ENCODE measurements around the gene MTHFSD.

MTHFSD gene

DNA sequence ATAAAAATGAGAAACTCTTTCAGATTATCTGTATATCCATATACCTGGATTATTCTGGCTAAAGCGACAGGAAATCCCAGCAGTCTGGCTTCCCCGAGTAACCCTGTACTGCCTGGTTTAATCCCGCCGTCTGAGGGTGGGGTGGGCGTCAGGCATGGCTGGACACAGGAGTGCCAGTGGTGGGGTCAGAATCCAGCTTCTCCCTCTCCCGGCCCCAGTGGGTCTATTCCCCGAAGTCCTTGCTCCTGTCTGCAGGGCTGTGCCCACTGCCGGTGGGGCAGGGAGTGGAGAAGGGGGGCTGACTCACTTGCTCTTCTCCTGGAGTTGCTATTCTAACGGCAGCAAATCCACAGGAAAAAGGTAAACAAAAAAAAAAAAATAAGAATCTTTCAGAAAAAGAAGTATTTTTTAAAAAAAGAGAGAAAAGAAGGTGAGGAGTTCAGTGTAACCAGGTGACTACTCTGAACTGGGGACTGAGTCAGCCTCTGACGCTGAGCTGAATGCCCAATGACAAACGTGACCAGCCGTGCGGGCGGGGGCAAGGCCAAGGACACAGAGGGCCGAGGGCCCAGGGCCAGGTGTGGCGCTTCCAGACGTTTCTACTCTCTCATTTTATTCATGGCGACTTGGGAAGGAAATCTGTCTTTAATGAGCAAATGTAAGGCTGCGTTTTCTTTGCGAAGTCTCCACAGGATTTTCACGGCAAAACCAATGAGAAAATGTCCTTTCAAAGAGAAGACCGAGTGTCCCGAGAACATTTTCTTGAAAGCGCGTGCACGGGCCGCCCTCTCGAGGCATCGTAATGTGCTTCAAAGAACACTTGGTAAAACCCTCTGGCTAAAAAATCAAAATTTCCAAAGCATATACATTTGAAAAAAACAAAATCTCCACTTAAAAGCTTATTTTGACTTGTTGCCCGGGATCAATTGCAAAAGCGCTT, 24.5 kb downstream of the MTHFSD start:
- DNase-seq (ENCODE audit: low read depth) = no peak

DNA sequence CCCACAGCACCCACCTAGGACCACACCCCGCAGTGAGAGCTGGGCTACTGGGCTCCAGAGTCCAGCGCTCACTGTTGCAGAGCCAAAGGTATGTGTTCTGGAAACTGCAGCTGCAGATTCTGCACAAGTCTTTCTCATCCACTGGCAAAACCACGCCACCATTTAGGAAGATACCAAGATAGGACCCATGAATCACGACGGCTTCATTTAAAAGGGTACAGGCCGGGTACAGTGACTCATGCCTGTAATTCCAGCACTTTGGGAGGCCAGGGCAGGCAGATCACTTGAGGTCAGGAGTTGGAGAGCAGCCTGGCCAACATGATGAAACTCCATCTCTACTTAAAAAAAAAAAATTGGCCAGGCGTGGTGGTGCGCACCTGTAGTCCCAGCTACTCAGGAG, 25.9 kb downstream of the MTHFSD start:
- no peak for DNase-seq (ENCODE audit: low read depth)

DNA sequence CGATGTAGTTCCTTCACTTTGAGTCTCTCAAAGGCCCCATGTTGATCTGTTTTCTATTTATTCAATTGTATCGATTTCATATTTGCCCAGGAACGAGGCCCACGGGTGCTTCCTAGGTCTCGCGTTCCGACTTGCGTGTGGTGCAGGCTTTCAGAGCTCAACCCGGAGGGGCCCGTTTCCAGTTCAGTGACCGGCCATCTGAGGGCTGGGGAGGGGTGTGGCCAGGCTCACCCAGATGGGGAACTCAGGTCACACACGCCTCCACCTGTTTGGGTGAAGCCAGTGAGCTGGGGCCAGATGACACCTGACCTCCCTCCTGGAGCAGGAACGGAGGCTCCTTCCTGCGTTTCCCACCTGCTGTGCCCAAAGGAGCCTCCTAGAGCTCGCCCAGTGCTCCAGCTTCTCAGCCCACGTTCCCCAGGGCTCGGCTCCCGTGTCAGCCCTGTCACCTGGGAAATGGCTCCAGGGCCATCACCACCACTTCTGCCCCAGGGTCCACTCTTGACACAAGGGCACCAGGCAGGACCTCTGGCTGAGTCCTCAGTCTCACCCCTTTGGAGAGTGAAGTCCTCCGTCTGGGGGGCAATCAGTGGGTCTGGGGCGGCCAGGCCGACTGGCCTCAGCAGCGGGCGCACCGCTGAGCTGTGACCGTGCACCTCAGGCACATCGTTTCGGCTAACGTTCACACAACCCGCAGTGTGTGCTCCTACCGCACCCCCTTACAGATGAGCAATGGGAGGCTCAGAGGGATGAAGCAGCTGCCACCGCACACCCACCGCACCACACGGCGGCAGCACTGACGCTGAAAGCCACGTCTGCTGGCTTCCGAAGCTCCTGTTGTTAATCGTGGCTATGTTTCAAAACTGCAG, 26.7 kb downstream of the MTHFSD start:
- DNase-seq (ENCODE audit: low read depth) = no peak

DNA sequence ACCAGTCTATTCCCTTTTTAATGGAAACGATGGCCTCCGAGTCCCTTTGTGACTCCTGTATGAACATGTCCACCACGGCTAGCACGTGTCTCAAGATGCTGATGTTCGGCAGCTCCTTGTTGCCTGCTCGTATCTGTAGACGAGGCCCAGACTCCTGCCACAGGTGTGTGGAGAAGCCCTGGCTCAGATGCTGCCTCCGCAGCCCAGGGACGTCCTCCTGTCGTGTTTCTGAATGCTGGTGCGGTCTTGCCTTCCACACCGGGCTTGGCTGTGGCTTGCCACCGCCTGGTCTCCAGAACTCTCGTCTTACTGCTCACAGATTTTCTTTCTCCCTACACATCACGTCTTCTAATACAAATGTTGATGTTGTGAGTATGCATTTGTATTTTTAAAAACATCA, 27.7 kb downstream of the MTHFSD start:
- DNase-seq (ENCODE audit: low read depth) = no peak

DNA sequence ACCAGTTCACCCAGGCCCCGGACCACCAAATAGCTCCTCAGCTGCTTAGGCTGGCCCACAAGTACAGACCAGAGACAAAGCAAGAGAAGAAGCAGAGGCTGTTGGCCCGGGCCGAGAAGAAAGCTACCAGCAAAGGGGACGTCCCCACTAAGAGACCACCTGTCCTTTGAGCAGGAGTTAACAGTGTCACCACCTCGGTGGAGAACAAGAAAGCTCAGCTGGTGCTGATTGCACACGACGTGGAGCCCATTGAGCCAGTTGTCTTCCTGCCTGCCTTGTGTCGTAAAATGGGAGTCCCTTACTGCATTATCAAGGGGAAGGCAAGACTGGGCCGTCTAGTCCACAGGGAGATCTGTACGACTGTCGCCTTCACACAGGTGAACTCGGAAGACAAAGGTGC, 29.3 kb downstream of the MTHFSD start:
- no peak for DNase-seq (ENCODE audit: low read depth)

DNA sequence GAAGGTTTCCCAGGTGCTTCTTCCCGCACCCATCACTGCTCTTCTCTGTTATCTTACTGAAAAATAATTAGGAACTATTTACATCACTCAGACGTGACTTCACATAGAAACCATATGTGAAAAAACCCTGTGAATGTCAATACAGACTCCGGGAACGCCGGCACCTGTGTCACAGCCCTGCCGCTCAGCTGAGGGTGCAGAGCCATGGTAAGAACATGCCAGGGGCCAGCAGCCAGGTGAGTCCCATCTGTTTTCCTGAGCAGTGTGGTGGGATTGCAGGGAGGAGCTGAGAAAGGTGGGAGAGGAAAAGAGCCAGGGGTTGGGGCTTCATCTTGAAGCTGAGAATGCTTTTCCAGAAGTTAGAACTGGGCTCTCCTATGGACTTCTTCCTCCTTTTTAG, 31.0 kb downstream of the MTHFSD start:
- no peak for DNase-seq (ENCODE audit: low read depth)

DNA sequence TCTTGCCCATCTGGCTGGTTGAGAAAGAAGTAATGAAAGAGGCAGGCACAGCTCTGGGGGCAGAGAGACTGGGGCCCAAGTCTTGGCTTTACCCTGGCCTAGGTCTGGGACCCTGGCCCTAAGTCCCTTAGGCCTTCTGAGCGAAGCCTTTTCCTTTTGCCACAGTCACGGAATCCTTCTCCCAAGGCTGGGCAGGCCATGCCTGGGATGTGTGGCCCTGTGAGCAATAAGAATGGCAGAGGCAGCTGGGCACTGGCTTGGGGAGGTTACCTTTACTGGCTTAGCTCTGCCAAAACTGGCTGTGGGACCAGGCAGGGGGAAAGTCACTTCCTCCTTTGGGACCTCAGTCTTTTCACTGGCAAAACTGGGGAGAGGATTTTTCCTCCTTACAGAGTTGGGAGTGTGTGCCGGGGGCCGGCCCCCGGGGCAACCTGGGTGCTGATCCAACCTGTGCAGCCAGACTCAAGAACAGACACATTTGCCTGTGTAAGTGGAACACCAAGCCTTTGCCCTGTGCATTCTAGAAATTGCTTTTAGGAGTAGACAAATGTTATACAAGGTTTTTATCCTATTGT, 31.8 kb downstream of the MTHFSD start:
- DNase-seq (ENCODE audit: low read depth) = no peak

DNA sequence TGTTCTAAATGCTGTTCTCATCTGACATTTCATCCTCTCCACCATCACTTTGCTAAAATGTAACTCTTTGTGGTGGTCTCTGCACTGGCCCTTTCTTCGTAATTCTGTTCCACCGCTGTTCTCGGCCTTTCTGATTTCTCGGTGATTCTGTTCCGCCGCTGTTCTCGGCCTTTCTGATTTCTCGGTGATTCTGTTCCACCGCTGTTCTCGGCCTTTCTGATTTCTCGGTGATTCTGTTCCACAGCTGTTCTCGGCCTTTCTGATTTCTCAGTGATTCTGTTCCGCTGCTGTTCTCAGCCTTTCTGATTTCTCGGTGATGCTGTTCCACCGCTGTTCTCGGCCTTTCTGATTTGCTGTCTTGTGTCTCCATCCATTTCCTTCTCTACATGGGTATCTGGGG, 32.4 kb downstream of the MTHFSD start:
- no peak for DNase-seq (ENCODE audit: low read depth)

DNA sequence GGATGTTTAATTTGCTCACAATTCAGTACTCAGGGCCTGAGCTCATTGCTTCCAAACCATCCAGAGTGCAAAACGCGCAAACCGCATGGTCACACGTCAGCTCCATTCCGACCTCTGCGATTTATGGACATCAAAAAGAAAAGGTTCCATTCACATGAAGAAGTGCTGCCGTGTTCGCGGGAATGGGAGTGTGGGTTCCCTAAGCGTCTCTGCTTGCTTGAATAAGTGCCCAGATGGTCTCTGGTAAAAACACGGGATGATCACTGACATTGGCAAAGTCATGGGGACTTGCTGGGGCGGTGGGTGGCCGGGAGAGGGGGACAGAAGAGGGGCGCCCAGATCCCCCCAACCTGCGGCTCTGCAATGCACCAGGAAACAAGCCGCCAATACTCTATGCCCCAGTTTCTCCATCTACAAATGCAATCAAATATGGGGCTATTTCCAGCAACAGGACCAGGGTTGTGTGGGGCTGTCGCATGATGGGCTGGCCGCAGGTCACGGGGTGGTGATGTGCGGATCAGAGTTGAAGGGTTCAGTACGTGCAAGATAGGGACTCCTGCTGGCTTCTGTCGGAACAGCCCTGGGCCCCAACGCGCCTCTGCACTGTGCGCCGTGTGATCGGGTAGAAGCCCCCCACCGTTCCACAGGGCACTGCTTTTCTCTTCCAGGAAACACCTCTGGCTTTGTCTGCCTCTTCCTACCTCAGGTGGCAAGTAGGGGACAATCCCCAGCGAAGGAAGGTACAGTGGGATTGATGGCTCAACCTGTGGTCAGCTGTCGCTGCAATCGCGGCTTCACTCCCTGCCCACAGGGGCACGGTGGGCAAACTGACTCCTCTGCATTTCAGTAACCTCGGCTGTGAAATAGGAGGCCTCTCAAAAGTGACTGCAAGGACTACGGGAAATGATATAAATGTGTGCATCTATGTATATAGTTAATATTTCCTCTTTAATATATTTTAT, 33.5 kb downstream of the MTHFSD start:
- DNase-seq (ENCODE audit: low read depth) = no peak

DNA sequence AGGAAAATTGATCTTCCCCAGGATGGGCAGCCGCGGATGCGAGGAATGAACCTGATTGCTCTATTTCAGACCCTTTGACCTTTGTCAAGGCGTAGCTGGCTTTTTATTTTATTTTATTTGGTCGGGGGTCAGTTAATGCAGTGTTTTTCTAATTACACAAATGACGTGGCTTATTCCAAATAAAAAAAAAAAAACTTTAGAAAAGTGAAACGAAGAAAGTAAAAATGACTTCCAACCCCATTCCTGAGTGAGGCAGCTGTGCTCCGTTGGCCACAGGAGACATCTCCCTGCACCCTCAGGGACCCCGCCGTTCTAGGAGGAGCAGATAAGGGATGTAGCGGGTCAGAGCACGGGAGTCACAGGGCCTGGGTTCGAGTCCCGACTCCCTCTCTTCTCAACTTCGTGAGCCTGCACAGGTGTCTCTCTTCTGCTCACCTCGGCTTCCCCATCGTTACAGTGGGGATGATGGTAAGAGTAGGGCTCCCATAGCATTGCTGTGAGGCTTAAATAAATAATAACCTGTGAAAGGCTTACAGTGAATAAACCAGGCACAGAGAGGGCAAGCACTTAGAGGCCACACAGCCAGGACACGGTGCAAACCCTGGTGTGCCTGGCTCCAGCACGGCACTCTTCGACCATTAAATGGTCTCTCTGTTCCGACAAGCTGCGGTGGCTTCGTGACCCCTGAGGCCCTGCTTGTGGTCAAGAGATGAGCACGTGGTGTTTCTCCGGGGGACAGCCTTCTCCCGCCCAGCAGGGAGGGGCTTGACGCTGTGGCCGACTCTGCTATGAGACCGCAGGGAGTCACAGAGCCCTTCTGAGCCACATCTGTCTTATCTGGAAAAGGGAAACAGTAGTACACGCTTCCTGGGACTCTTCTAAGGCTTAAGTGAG, 34.5 kb downstream of the MTHFSD start:
- DNase-seq (ENCODE audit: low read depth) = peak; percentile 25

DNA sequence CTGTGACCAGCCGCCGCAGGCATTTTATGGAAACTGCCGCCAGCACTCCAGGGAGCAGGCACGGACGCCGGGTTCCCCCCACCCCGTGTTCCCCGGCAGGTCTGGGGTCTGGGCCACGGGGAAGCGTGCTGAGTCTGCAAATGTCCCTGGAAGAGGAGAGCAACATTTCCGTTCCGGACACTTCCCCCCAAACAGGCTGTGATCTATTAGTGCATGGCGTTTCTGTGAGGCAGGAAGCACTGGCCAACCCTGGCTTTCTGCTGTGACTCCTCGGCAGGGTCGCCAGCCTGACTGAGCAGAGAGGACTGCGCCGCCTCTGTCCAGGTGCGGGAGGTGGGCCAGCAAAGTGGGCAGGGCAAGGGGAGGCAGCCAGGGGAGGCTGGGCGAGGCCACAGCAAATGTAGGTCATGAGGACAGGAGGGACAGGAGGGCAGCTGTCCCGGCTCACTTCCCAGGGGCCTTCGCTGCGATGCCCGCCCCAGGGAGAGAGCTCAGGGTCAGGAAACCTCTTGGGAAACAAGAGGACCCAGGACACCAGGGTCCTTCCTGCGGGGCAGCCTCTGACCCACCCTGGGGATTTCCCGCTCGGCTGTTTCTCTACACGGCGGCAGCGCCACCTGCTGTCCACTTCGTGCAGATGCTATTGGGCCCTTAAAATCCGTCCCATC, 35.3 kb downstream of the MTHFSD start:
- DNase-seq (ENCODE audit: low read depth) = peak; percentile 34

DNA sequence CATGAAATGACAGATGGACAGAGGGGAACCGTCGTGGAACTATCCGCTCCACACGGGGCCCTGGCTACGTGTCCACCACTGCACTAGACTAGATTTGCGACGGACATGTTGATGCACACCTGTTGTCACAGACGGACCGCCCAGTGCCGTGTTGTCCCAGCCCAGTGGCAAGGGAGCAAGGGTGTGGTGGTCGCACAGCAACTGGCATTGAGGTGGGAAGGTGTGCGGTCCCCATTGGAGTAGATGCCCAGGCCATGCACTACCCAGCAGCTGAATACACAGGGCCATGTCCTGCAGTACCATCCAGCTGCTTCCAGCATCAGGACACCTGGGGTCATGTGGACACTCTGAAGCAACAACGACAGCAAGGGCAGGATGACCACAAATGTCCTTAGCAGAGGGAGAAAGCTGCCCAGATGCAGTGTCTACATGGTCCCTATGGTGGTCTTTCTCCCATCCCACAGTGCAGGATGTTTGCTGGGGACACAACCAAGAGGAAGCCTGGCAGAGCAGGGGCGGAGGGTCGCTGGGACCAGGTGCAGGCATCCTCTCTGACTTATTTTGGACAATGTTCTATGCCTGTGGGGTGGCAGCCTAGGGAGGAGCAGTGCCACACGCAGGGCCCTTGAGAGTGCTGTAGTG, 35.9 kb downstream of the MTHFSD start:
- DNase-seq (ENCODE audit: low read depth) = no peak

DNA sequence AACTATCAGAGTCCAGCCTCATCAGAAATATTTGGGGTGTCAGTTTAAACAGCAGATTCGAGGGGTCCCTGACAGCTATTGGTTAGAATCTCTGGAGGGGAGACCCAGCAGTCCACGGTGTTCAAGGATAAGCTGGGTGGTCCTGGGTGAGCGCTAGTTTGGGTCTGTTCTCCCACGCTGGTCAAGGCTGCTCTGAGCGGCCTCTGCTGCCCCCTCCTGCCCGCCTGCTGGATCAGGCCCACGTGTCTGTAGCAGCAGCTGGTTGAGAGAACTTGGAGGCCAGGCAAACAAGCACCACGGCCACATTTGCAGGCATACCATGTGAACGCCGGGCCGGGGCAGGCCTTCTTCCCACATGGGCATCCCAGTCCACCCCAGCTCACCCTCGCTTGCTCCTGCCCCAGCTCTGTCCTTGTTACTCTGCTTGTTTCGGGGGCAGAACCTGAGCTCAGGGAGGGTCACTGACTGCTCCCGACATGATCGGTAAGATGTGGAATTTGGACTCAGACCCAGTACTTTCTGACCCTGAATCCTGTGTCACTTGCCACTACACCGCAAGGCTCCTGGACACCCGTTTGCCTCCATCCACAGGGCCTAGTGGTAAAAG, 37.3 kb downstream of the MTHFSD start:
- peak; percentile 12 for DNase-seq (ENCODE audit: low read depth)

DNA sequence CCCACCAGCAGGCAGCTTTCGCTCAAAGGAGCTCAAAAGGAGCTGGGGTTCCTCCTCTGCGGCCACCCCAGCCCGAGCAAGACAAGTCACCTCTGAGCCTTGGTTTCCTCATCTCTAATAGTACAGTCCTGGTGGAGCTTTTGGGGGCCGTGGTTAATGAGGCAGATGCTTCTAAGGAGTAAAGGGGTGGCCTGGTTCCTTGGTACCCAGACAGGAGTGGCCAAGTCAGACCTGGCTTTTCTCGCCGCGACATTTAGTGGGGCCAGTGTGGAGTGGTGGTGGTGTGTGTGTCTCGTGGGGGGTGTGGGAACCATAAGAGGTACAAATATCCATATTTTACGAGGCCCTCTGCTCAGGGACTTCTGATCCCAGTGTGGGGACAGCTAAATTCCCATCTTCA, 38.0 kb downstream of the MTHFSD start:
- DNase-seq (ENCODE audit: low read depth) = no peak

DNA sequence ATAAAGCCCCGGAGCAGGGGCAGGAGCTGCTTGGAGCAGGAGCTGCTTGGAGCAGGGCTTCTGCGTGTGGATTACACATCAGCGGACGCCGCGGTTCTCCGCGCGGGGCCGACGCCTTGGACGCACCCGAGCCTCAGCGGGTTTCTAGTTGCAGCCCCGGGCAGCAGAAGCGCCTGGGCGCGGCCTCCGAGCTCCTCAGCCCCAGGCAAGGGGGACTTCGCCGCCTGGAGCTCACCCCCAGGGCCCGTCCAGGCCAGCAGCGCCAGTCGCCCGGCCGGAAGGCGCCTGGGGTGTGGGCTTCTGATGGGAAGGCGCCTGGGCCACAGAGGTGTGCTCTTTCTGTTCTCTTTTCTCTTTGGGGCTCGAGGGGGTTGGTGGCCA, 38.4 kb downstream of the MTHFSD start:
- no peak for DNase-seq (ENCODE audit: low read depth)

DNA sequence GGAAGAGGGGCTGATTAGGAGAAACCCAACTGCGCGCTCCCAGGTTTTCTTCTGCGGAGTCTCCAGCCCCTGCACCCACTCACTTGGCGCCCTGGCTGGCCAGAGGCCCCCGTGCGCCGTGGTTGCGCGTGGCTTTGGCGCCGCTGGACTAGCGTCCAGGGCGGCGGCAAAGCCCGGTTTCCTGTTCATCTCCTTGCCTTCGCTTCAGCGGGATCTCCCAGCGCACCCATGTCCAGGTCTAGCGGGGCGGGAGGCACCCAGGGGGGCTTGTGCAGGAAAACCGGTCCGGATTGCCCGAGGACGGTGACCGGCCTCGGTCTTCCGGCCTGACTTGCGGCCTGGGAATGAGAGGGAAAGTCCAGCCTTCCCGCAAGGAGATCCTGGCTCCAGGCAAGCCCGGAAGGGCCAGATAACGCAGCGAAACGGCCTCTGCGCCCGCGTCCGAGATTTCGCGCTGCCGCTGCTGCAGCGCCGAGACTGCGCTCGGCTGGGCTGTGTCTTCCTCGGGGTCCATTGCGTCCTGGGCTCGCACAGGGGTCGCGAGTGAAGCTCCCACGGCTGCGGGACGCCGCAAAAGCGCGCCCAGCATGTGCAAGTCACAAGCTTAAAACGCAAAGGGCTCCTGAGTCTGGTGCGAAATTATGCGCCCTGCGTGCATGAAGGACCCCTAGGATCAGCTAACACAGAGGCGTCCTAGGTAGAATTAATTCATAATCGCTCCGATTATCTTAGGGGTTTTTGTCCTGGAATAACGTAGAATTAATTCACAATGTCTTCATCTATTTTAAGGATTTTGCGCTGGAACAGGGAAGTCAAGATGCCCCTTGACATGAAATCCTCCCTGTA, 39.0 kb downstream of the MTHFSD start:
- no peak for DNase-seq (ENCODE audit: low read depth)

DNA sequence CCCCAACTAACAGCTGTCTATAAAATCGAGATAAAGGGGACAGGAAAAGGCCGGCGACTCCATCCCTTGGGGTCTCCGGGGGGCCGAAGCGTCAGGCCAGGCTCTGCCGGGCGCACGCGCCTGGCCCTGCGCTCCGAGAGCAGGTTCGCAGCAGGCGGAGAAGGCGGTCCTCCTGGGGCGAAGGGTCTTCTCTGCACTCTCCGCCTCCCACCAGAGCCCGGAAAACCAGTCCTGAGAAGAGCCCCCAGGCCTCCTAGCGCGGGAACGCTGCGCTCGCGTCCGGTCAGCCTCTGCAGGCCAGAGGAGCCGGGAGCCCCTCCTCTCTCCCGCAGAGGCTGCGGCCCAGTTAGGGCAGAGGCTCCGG, 39.6 kb downstream of the MTHFSD start:
- no peak for DNase-seq (ENCODE audit: low read depth)

All from CMK (cell line).